Measurements from ENCODE around the gene NSRP1. TPM values are rescaled to one million over a fixed set of nuclear protein-coding genes. Genes with fewer than 3 reads are reported as not detected.

NSRP1 gene
- total and polyA plus RNA-seq, 2 donors (not counting 3 experiments of a cell fraction or from before 2014, with no cell fraction given): 11.2 to 29.1 TPM

DNA sequence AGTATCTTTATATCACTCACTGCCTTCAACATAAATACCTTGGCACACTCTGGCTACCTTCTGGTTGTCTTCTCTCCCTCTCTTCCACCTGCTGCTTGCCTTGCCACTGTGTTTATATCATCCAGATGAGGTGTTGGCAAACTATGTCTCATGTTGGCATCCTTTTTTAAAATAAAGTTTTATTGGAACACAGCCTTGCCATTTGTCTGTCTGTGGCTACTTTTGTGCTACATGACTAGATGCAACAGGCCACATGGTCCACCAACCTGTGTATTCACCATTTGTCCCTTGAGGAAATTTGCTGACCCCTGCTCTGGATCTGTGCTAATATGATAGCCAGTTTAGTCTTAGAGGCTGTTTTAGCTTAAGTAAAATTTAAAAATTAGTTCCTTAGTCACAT is 36.8 kb downstream of the NSRP1 start:
- Histone ChIP-seq H3K9me1 (replicated peaks; ENCODE audit: control insufficient read depth, extremely low read depth, insufficient read depth, low read length) (peaks cover under 1% of the 10 kb centered on the region), H3K27me3 (ENCODE audit: control insufficient read depth in 2 of 2, insufficient read depth in 2 of 2, low read length in 2 of 2) (no peaks in the 10 kb centered on the region), H3K36me3 (ENCODE audit: control insufficient read depth in 2 of 2, extremely low read depth in 1 of 2, insufficient read depth in 2 of 2, low read length in 2 of 2) (no peaks in the 10 kb centered on the region), H2AFZ (ENCODE audit: low read depth, low read length) (no peak overlapping the region), H3K79me2 (ENCODE audit: control insufficient read depth, insufficient read depth, low read length) (peaks cover 56% of the 10 kb centered on the region), H3K4me2 (ENCODE audit: insufficient read depth, low read length) (no peak overlapping the region), H3K4me1 (ENCODE audit: control insufficient read depth, extremely low read depth, insufficient read depth, low read length) (no peaks in the 10 kb centered on the region), H3K27ac (ENCODE audit: insufficient read depth, low read depth, low read length) (no peak overlapping the region), H3K9me3 (replicated peaks; ENCODE audit: control insufficient read depth, insufficient read depth, low read length) (no peaks in the 10 kb centered on the region), H4K20me1 (replicated peaks; ENCODE audit: control insufficient read depth, extremely low read depth, insufficient read depth, low read length) (no peaks in the 10 kb centered on the region), H3K9ac (replicated peaks; ENCODE audit: extremely low read depth, insufficient read depth, low read length) (no peak overlapping the region), H3K4me3 (replicated peaks in 1 of 3; ENCODE audit: insufficient read depth in 1 of 3, low read depth in 1 of 3, low read length in 3 of 3) (no peak overlapping the region)
- intact Hi-C loops (cut with micrococcal nuclease) (no loop called here), dilution Hi-C loops (cut with MboI; ENCODE audit: extremely low pct_ligation_motif_present, low sequenced_read_pairs) (no loop called here)
- TF ChIP-seq EZH2 (IDR thresholded peaks at IDR 0.05; ENCODE audit: borderline replicate concordance, low read depth, low read length, severe bottlenecking) (no peak), POLR2A (IDR thresholded peaks at IDR 0.05; ENCODE audit: low read depth, low read length) (no peak), JUN (IDR thresholded peaks at IDR 0.05; ENCODE audit: borderline replicate concordance, insufficient read depth, insufficient read length, low read depth) (no peak), GATA2 (IDR thresholded peaks at IDR 0.05; ENCODE audit: insufficient read depth, insufficient read length, low read depth, low read length) (no peak)
- ChIA-PET CTCF (no interaction called here), POLR2A (no interaction called here)
- no peak for DNase-seq (ENCODE audit: low read depth, low spot score)
- no TSS peak for BruUV-seq (replicated peaks)
- FAIRE-seq: no peak

DNA sequence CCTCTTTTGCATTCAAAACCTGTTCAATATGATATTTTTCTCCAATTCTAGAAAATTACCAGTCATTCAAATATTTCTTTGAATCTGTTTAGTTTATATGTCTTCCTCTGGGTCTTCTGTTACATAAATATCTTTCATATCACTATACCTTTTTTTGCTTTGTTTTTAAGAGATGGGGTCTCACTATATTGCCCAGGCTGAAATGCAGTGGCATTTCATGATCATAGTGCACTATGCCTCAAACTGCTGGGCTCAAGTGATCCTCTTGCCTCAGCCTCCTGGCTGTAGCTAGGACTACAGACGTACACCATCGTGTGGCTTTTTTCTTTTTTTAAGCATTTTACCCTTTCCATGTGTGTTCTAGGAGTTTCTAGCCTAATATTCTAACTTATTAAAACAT is 38.8 kb downstream of the NSRP1 start:
- no peaks in the 10 kb centered on the region for H3K9me3 ChIP-seq (replicated peaks; ENCODE audit: control insufficient read depth, insufficient read depth, low read length)
- H3K4me2 ChIP-seq (ENCODE audit: insufficient read depth, low read length): no peak overlapping the region
- no peaks in the 10 kb centered on the region for H3K27me3 ChIP-seq (ENCODE audit: control insufficient read depth in 2 of 2, insufficient read depth in 2 of 2, low read length in 2 of 2)
- H3K4me1 ChIP-seq (ENCODE audit: control insufficient read depth, extremely low read depth, insufficient read depth, low read length): no peaks in the 10 kb centered on the region
- no peak overlapping the region for H3K9ac ChIP-seq (replicated peaks; ENCODE audit: extremely low read depth, insufficient read depth, low read length)
- CTCF ChIA-PET: no interaction called here
- intact Hi-C loops (cut with micrococcal nuclease) (no loop called here), dilution Hi-C loops (cut with MboI; ENCODE audit: extremely low pct_ligation_motif_present, low sequenced_read_pairs) (no loop called here)
- no peaks in the 10 kb centered on the region for H3K36me3 ChIP-seq (ENCODE audit: control insufficient read depth in 2 of 2, extremely low read depth in 1 of 2, insufficient read depth in 2 of 2, low read length in 2 of 2)
- H4K20me1 ChIP-seq (replicated peaks; ENCODE audit: control insufficient read depth, extremely low read depth, insufficient read depth, low read length): peaks cover 2% of the 10 kb centered on the region
- no peak for FAIRE-seq
- no peak overlapping the region for H3K27ac ChIP-seq (ENCODE audit: insufficient read depth, low read depth, low read length)
- TF ChIP-seq MYC (IDR thresholded peaks at IDR 0.05; ENCODE audit: low read depth, low read length) (no peak), JUN (IDR thresholded peaks at IDR 0.05; ENCODE audit: borderline replicate concordance, insufficient read depth, insufficient read length, low read depth) (no peak), POLR2A (IDR thresholded peaks at IDR 0.05; ENCODE audit: low read depth, low read length) (no peak), FOS (IDR thresholded peaks at IDR 0.05; ENCODE audit: borderline replicate concordance, insufficient read depth, low read length) (no peak), EZH2 (IDR thresholded peaks at IDR 0.05; ENCODE audit: borderline replicate concordance, low read depth, low read length, severe bottlenecking) (no peak), POLR2AphosphoS5 (IDR thresholded peaks at IDR 0.05; ENCODE audit: insufficient read depth, low read depth, low read length) (no peak), GATA2 (IDR thresholded peaks at IDR 0.05; ENCODE audit: insufficient read depth, insufficient read length, low read depth, low read length) (no peak)
- TF ChIP-seq, protein P1, sequence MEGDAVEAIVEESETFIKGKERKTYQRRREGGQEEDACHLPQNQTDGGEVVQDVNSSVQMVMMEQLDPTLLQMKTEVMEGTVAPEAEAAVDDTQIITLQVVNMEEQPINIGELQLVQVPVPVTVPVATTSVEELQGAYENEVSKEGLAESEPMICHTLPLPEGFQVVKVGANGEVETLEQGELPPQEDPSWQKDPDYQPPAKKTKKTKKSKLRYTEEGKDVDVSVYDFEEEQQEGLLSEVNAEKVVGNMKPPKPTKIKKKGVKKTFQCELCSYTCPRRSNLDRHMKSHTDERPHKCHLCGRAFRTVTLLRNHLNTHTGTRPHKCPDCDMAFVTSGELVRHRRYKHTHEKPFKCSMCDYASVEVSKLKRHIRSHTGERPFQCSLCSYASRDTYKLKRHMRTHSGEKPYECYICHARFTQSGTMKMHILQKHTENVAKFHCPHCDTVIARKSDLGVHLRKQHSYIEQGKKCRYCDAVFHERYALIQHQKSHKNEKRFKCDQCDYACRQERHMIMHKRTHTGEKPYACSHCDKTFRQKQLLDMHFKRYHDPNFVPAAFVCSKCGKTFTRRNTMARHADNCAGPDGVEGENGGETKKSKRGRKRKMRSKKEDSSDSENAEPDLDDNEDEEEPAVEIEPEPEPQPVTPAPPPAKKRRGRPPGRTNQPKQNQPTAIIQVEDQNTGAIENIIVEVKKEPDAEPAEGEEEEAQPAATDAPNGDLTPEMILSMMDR (IDR thresholded peaks at IDR 0.05; ENCODE audit: extremely low read depth in 1 of 2, insufficient read depth in 1 of 2, low read depth in 1 of 2, low read length in 2 of 2): no peak
- TF ChIP-seq, protein P2, sequence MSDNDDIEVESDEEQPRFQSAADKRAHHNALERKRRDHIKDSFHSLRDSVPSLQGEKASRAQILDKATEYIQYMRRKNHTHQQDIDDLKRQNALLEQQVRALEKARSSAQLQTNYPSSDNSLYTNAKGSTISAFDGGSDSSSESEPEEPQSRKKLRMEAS (IDR thresholded peaks at IDR 0.05; ENCODE audit: insufficient read depth, insufficient read length): no peak
- no peak for DNase-seq (ENCODE audit: low read depth, low spot score)
- H2AFZ ChIP-seq (ENCODE audit: low read depth, low read length): no peak overlapping the region
- H3K9me1 ChIP-seq (replicated peaks; ENCODE audit: control insufficient read depth, extremely low read depth, insufficient read depth, low read length): no peaks in the 10 kb centered on the region
- no TSS peak for BruUV-seq (replicated peaks)
- H3K79me2 ChIP-seq (ENCODE audit: control insufficient read depth, insufficient read depth, low read length): peaks cover 65% of the 10 kb centered on the region
- no peak overlapping the region for H3K4me3 ChIP-seq (replicated peaks in 1 of 3; ENCODE audit: insufficient read depth in 1 of 3, low read depth in 1 of 3, low read length in 3 of 3)
- POLR2A ChIA-PET: no interaction called here

Measured in endothelial cell of umbilical vein (primary cell).